ENCODE measurements around the gene TSHZ1.

Gene TSHZ1

GRCh38 chr18:75221897-75222296 lies 11.3 kb downstream of the TSHZ1 start:
- no peak for DNase-seq

DNA sequence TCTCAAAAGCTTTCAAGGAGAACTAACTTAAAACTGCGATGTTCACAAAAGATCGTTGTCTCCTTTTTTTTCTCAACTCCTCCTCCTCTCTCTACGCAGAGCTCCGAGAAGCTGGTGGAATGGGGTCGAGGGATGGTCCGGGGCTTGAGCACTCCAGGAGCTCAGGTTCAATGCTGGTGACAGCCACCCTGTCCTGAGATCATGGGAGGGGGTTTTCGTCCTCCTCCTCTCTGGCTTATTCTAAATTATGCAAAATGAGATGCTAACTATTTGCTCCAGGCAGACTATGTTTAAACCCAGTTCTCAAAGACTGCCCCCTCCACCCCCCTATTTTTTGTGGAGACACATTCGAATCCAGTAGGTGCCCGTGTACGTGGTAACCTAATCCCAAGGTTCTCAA lies 11.8 kb downstream of the TSHZ1 start:
- DNase-seq, result no peak

GRCh38 chr18:75223687-75224347 lies 13.2 kb downstream of the TSHZ1 start:
- no peak for DNase-seq

DNA sequence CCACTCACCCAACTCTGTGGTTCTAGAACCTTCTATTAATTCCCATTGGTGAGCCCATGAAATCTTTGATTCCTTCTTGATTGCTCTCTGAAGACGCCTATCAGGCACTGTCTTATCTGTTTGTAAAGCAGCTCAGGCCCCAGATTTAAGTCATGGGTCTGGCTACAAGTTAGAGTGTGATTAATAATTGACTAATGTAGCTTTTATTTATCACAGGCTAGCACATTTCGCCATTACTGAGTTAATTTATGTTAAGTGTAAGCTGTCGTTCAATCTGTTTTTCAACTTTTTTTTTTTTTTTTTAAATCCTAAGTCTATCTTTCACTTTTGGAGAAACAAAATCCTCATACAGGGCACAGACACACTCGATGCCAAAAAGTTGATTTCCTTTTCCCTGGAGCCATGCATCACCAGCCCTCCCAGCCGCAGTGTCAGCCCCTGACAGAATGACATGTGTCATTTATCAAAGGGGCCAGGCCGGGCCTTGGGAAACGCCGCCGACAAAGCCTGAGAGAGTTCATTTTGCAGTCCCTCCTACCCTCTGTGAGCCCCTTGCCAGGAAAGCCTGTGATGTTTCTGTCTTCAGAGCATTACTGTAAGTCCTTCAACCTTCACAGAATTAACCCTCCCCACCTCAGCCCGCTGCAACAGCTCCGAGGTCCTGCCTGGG lies 15.8 kb downstream of the TSHZ1 start:
- no peak for DNase-seq

DNA sequence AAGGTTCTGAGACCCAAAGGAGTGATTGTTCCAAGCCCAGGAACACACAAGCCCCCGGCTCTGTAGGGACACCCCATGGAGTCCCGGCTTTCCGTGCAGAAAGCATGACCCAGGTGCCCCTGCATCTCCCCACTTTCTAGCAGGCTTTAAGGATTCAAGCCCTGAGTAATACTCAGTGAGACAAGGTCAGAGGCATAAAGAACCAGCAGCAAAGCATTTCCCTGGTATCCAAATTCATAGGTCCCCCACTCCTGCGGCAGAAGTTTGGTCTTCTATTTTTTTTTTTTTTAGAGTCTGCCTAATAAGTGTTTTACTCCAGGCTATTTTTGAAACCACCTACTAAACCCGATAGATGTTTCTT lies 16.3 kb downstream of the TSHZ1 start:
- DNase-seq, result no peak

GRCh38 chr18:75227535-75228296 lies 17.1 kb downstream of the TSHZ1 start:
- no peak for DNase-seq

- DNase-seq, result no peak
Measured at GRCh38 chr18:75228967-75229366, 18.4 kb downstream of the TSHZ1 start.

- no peak for DNase-seq
Measured at GRCh38 chr18:75229437-75229836, 18.8 kb downstream of the TSHZ1 start.

- no peak for DNase-seq
Measured at GRCh38 chr18:75230163-75231052, 19.8 kb downstream of the TSHZ1 start.

- no peak for DNase-seq
Measured at GRCh38 chr18:75231053-75231406, 20.4 kb downstream of the TSHZ1 start.

DNA sequence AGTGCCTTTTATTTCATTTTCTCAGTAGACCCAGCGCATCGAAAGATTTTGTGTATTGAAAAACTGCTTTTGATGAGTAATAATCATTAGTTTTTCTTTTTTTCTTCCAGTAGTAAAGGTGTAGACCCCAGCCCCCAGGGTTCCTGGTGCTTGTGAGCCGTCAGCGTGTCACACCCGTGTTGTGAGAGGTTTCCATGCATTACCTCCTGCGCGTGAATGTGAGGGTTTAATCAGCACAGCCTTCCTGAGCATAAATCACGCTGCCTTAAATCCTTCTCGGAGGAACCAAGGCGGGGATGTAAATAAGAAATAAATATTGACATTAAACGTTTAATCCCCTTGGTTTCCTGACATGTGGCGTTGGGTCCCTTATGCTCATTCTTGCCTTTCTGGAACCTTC lies 24.3 kb downstream of the TSHZ1 start:
- DNase-seq, result no peak

GRCh38 chr18:75235896-75236295 lies 25.3 kb downstream of the TSHZ1 start:
- DNase-seq, result no peak

- no peak for DNase-seq
Measured at GRCh38 chr18:75238100-75238499, 27.5 kb downstream of the TSHZ1 start.

GRCh38 chr18:75238786-75239185 lies 28.2 kb downstream of the TSHZ1 start:
- no peak for DNase-seq

DNA sequence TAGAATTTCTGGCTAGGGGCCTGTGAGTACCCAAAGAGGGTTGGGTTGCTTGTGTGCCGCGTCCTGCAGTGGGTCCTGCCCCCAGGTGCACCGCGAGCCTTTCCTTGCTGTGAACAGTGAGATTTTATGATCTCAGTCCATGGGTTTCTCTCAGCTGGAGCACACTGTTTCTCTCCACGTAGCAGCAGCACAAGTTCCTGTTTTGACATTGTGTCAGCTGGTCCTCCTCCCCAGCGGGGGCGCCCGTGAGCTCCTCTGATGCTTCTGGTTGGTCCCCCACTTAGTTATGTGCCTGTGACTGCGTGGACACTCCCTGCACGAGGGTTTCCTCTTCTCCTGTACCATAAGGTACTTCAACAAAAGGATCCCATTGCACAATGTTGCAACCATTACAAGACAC lies 29.8 kb downstream of the TSHZ1 start:
- no peak for DNase-seq

DNA sequence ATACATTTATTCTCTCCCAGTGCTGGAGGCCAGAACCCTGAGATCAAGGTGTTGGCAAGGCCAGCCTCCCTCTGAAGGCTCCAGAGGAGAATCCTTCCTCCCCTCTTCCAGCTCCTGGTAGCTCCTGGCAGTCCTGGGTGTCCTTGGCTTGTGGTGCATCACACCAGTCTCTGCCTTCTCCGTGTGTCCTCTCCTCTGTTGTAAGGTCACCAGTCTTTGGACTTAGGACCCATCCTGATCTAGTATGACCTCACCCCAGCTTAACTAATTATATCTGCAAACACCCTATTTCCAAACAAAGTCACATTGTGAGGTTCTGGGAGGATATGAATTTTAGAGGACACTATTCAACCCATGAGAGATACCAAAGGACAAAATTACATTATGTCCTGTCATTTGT lies 31.1 kb downstream of the TSHZ1 start:
- no peak for DNase-seq

DNA sequence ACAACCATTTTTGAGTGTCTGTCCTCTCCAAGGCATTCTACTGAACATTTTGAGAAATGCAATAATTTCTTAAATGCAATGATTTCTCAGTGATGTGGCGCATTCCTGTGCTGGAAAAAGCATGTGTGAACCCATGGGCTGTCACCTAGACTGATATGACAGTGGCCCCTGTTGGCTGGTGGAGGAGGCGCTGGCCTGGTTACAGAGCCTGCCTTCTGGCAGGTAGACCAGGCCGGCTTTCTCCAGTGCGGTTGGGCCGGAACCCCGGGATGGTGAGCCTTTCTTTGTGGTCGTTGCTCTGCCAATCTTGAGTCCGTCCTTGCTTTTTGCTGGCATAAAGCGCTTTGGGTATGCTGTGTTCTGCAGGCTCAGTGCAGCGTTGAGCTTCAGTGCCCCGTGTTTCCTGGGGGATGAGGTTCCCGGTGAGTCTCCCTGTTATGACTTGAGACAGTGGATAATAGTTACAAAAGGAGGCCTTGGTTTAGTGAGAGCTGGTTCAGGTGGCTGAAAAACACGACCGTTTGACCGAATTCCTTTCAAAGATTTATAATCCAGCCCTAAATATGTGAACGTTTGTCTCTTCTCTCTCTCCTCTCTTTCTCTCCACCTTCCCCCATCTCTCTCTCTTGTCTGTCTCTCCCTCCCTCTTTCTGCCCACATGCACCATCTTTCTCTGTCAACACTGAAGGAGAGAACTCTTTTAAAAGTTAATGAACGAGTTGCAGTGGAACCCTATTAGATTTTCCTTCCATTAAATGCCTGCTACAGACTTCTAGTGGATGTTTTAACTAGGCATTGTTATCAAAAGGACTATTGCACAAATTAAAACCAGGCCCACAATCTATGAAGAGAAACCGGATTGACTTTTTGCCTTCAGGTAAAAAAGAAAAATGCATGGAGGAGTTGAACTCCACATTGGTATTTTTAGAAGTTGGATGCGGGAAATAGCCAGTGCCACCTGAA lies 34.0 kb downstream of the TSHZ1 start:
- DNase-seq, result no peak

- no peak for DNase-seq
Measured at GRCh38 chr18:75246721-75247610, 36.4 kb downstream of the TSHZ1 start.

- DNase-seq, result no peak
Measured at GRCh38 chr18:75247611-75248421, 37.2 kb downstream of the TSHZ1 start.
